ENCODE measurements around the gene IQCH. TPM values are rescaled to one million over a fixed set of nuclear protein-coding genes. Genes with fewer than 3 reads are reported as not detected.
"Not testable (repeated sequence)": the region's sequence is repeated elsewhere in the genome, so short reads cannot be mapped to it uniquely, and the experiment has no call there.

Gene IQCH
- total RNA-seq, 1 donor from 2014 or later: 0.51 TPM

GRCh38 chr15:67281714-67282113 lies 27.1 kb downstream of the IQCH start:
- no peak for DNase-seq (ENCODE audit: missing footprints)
- no peak for ATAC-seq
- intact Hi-C loops (cut with DNase I): no loop called here

GRCh38 chr15:67285625-67286024 lies 31.0 kb downstream of the IQCH start:
- DNase-seq (ENCODE audit: missing footprints); ATAC-seq; intact Hi-C loops (cut with DNase I): not testable (repeated sequence)

GRCh38 chr15:67286400-67286799 lies 31.8 kb downstream of the IQCH start:
- DNase-seq (ENCODE audit: missing footprints); ATAC-seq; intact Hi-C loops (cut with DNase I): not testable (repeated sequence)

- ATAC-seq: no peak
- DNase-seq (ENCODE audit: missing footprints): no peak
- intact Hi-C loops (cut with DNase I): no loop called here
These were observed 35.7 kb downstream of the IQCH start for GRCh38 chr15:67290319-67290718.

GRCh38 chr15:67296188-67296587 lies 41.6 kb downstream of the IQCH start:
- intact Hi-C loops (cut with DNase I): no loop called here
- no peak for ATAC-seq
- no peak for DNase-seq (ENCODE audit: missing footprints)

GRCh38 chr15:67296684-67297083 lies 42.1 kb downstream of the IQCH start:
- DNase-seq (ENCODE audit: missing footprints) (no peak), ATAC-seq (no peak)
- intact Hi-C loops (cut with DNase I): no loop called here

- intact Hi-C loops (cut with DNase I): loop anchor here (5.0 kb wide), 1 partner anchor 233 kb away; the partner anchor contains the start of gene SMAD3
- ATAC-seq: no peak
These were observed 45.9 kb downstream of the IQCH start for GRCh38 chr15:67300266-67301025.

GRCh38 chr15:67303490-67304363 lies 49.1 kb downstream of the IQCH start:
- intact Hi-C loops (cut with DNase I): loop anchor here (1.0 to 5.0 kb wide), 2 partner anchors 236 to 357 kb away; partner anchors contain the start of gene SMAD3
- ATAC-seq: no peak
- DNase-seq (ENCODE audit: missing footprints): no peak

More at GRCh38 chr15:67300266-67301025, 45.9 kb downstream of the IQCH start:
- no peak for DNase-seq (ENCODE audit: missing footprints)

GRCh38 chr15:67304778-67305177 lies 50.2 kb downstream of the IQCH start:
- DNase-seq (ENCODE audit: missing footprints) (no peak), ATAC-seq (no peak)
- intact Hi-C loops (cut with DNase I): loop anchor here (1.0 to 5.0 kb wide), 2 partner anchors 237 to 358 kb away; partner anchors contain the start of gene SMAD3

- intact Hi-C loops (cut with DNase I): no loop called here
- DNase-seq (ENCODE audit: missing footprints) (no peak), ATAC-seq (no peak)
These were observed 50.9 kb downstream of the IQCH start for GRCh38 chr15:67305506-67305905.

GRCh38 chr15:67307156-67307555 lies 52.6 kb downstream of the IQCH start:
- DNase-seq (ENCODE audit: missing footprints): no peak
- ATAC-seq: no peak
- intact Hi-C loops (cut with DNase I): no loop called here

- intact Hi-C loops (cut with DNase I): no loop called here
- ATAC-seq: no peak
These were observed 53.5 kb downstream of the IQCH start for GRCh38 chr15:67307889-67308597.

GRCh38 chr15:67311731-67312130 lies 57.1 kb downstream of the IQCH start:
- intact Hi-C loops (cut with DNase I): no loop called here
- DNase-seq (ENCODE audit: missing footprints) (no peak), ATAC-seq (no peak)

More at GRCh38 chr15:67307889-67308597, 53.5 kb downstream of the IQCH start:
- DNase-seq (ENCODE audit: missing footprints): no peak

- ATAC-seq (no peak), DNase-seq (ENCODE audit: missing footprints) (no peak)
- intact Hi-C loops (cut with DNase I): no loop called here
These were observed 65.4 kb downstream of the IQCH start for GRCh38 chr15:67319961-67320360.

GRCh38 chr15:67321352-67321751 lies 66.8 kb downstream of the IQCH start:
- intact Hi-C loops (cut with DNase I): no loop called here
- no peak for ATAC-seq
- DNase-seq (ENCODE audit: missing footprints): no peak

- no peak for DNase-seq (ENCODE audit: missing footprints)
- no peak for ATAC-seq
- intact Hi-C loops (cut with DNase I): no loop called here
These were observed 67.9 kb downstream of the IQCH start for GRCh38 chr15:67322481-67322880.

GRCh38 chr15:67327312-67327711 lies 72.7 kb downstream of the IQCH start:
- intact Hi-C loops (cut with DNase I): no loop called here
- ATAC-seq (no peak), DNase-seq (ENCODE audit: missing footprints) (no peak)

GRCh38 chr15:67327737-67328136 lies 73.2 kb downstream of the IQCH start:
- DNase-seq (ENCODE audit: missing footprints): no peak
- intact Hi-C loops (cut with DNase I): no loop called here

More at GRCh38 chr15:67327737-67328136, 73.2 kb downstream of the IQCH start:
- ATAC-seq: no peak

Data from Right ventricle myocardium inferior (tissue), 1 donor.